ENCODE results near the gene RAB33A. TPM values are rescaled to one million over a fixed set of nuclear protein-coding genes. Genes with fewer than 3 reads are reported as not detected.

The RAB33A gene
- 10 to 100 TPM; 22.6 to 26.1 TPM for total RNA-seq

DNA sequence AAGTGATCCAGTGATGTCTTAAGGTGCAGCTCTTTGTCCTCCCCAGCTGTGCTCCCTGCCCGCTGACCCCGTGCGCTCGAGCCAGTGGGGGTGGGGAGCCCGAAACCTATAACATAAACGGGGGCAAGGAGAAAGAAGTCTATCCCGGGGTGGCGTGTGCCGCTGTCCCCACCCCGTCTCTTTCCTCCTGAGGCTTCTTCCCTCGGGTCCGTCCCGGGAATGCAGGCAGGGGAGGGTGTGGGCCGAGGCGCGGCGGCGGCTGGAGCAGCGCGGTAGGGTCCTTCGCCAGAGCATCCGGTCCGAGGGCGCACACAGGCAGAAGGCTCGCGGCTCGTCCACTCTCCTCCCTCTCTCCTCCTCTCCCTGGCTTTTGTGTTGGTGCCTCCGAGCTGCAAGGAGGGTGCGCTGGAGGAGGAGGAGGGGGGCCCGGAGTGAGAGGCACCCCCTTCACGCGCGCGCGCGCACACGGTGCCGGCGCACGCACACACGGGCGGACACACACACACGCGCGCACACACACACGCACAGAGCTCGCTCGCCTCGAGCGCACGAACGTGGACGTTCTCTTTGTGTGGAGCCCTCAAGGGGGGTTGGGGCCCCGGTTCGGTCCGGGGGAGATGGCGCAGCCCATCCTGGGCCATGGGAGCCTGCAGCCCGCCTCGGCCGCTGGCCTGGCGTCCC is at the start of gene RAB33A:
Gene RAB33A (plus strand): TSS at position 517 of the 681 bp plus-strand sequence. CDS start 101 bp downstream, at position 618.
- no peaks in the 10 kb centered on the region for H3K9me3 Mint-ChIP-seq
- no peaks in the 10 kb centered on the region for H3K27me3 Mint-ChIP-seq
- H3K27ac Mint-ChIP-seq = peak within 1 kb of the TSS; percentile 95
- DNase-seq = peak; percentile 47
- peak within 1 kb of the TSS; percentile 90 for H3K4me3 Mint-ChIP-seq
- H3K36me3 Mint-ChIP-seq = peaks cover 11% of the 10 kb centered on the region
- peaks cover 37% of the 10 kb centered on the region for H3K4me1 Mint-ChIP-seq

DNA sequence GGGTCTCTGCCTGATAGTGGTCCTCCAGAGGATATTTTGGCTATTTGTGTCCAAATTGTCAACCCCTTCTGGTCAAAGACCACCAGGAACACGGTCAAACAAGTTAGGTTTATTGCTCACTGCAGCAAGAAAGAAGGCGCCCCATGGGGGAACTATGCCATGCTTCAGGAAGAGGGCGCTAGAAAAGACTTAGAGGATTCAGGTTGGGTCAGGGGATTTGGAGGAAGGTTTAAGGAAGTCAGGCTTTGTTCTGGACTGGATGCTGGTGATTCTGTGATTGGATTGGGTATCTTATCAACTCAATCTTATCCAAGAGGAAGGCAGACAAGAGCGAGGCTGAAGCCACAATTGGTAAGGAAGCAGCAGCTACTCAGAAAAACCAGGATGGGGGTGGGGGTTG is 47.2 kb upstream of the RAB33A start:
- H3K4me1 Mint-ChIP-seq = peaks cover 8% of the 10 kb centered on the region
- no peaks in the 10 kb centered on the region for H3K27me3 Mint-ChIP-seq
- H3K9me3 Mint-ChIP-seq = no peaks in the 10 kb centered on the region
- H3K4me3 Mint-ChIP-seq = no peak overlapping the region
- no peak for DNase-seq
- no peaks in the 10 kb centered on the region for H3K36me3 Mint-ChIP-seq
- no peak overlapping the region for H3K27ac Mint-ChIP-seq

GRCh38 chrX:130125091-130125874 is 46.5 kb upstream of the RAB33A start:
- no peaks in the 10 kb centered on the region for H3K36me3 Mint-ChIP-seq
- peaks cover under 1% of the 10 kb centered on the region for H3K4me1 Mint-ChIP-seq
- H3K4me3 Mint-ChIP-seq = no peak overlapping the region
- no peak overlapping the region for H3K27ac Mint-ChIP-seq
- no peaks in the 10 kb centered on the region for H3K27me3 Mint-ChIP-seq
- no peaks in the 10 kb centered on the region for H3K9me3 Mint-ChIP-seq
- no peak for DNase-seq

- H3K4me1 Mint-ChIP-seq = no peaks in the 10 kb centered on the region
- H3K4me3 Mint-ChIP-seq = no peak overlapping the region
- H3K27me3 Mint-ChIP-seq = no peaks in the 10 kb centered on the region
- no peaks in the 10 kb centered on the region for H3K9me3 Mint-ChIP-seq
- no peaks in the 10 kb centered on the region for H3K36me3 Mint-ChIP-seq
- DNase-seq = no peak
- H3K27ac Mint-ChIP-seq = no peak overlapping the region
These were observed 40.8 kb upstream of the RAB33A start for GRCh38 chrX:130130990-130131389.

DNA sequence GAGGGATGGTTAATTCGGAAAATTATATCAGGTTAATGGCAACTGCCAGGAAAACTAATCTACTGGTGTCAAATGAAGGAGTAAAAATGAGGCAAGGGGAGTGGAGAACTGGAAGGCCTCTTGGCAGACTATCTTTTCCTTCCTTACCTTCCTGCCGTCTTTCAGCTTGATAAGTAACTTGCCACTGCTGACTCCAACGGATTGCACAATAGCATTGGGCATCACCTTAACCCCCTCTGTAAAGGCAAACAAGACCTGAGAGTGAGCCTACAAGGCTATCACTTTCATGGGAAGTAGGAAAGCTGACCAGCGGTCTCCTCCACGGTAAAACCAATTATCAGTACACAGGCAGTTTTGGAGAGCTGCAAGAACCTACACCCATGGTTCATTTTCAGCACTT is 35.3 kb upstream of the RAB33A start:
- Mint-ChIP-seq H3K9me3 (no peaks in the 10 kb centered on the region), H3K36me3 (peaks cover 2% of the 10 kb centered on the region), H3K4me1 (no peaks in the 10 kb centered on the region), H3K27ac (no peak overlapping the region), H3K27me3 (no peaks in the 10 kb centered on the region), H3K4me3 (no peak overlapping the region)
- DNase-seq = no peak

GRCh38 chrX:130136961-130137360 is 34.8 kb upstream of the RAB33A start:
- no peaks in the 10 kb centered on the region for H3K4me1 Mint-ChIP-seq
- H3K4me3 Mint-ChIP-seq = no peak overlapping the region
- no peaks in the 10 kb centered on the region for H3K9me3 Mint-ChIP-seq
- no peaks in the 10 kb centered on the region for H3K27me3 Mint-ChIP-seq
- DNase-seq = no peak
- H3K36me3 Mint-ChIP-seq = peaks cover 2% of the 10 kb centered on the region
- no peak overlapping the region for H3K27ac Mint-ChIP-seq

- no peak for DNase-seq
- Mint-ChIP-seq H3K9me3 (no peaks in the 10 kb centered on the region), H3K27me3 (no peaks in the 10 kb centered on the region), H3K27ac (no peak overlapping the region), H3K4me1 (no peaks in the 10 kb centered on the region), H3K36me3 (peaks cover 12% of the 10 kb centered on the region), H3K4me3 (no peak overlapping the region)
These were observed 32.1 kb upstream of the RAB33A start for GRCh38 chrX:130139474-130140201.

DNA sequence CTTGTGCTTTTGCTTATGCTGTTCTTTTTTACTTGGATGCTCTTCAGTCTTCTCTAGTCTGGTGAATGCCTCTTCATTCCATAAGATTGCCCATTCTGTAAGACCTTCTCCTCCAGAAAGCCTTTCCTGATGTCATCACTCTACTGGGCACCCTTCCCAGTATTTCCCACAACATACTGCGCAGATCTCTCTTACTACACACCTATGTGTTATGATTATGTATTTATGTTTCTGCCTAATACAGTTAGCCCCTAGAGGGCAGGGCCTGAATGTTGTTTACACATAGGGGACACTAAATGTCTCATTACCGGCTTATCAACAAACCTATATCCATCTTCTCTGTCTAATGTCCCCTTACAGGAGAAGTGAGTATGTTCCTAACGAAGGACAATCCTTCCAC is 27.3 kb upstream of the RAB33A start:
- no peak overlapping the region for H3K27ac Mint-ChIP-seq
- H3K27me3 Mint-ChIP-seq = no peaks in the 10 kb centered on the region
- no peaks in the 10 kb centered on the region for H3K9me3 Mint-ChIP-seq
- H3K36me3 Mint-ChIP-seq = peaks cover 12% of the 10 kb centered on the region
- no peak for DNase-seq
- H3K4me1 Mint-ChIP-seq = no peaks in the 10 kb centered on the region
- H3K4me3 Mint-ChIP-seq = no peak overlapping the region

- no peaks in the 10 kb centered on the region for H3K27me3 Mint-ChIP-seq
- H3K9me3 Mint-ChIP-seq = no peaks in the 10 kb centered on the region
- H3K27ac Mint-ChIP-seq = no peak overlapping the region
- DNase-seq = no peak
- peaks cover 1% of the 10 kb centered on the region for H3K4me1 Mint-ChIP-seq
- H3K36me3 Mint-ChIP-seq = peaks cover 12% of the 10 kb centered on the region
- no peak overlapping the region for H3K4me3 Mint-ChIP-seq
These were observed 26.6 kb upstream of the RAB33A start for GRCh38 chrX:130145123-130145522.

GRCh38 chrX:130147631-130148030 is 24.1 kb upstream of the RAB33A start:
- Mint-ChIP-seq H3K9me3 (no peaks in the 10 kb centered on the region), H3K4me1 (peaks cover 1% of the 10 kb centered on the region), H3K27ac (no peak overlapping the region)

GRCh38 chrX:130155564-130155963 is 16.2 kb upstream of the RAB33A start:
- Mint-ChIP-seq H3K4me1 (peaks cover 8% of the 10 kb centered on the region), H3K27ac (no peak overlapping the region)

More at GRCh38 chrX:130147631-130148030, 24.1 kb upstream of the RAB33A start:
- no peaks in the 10 kb centered on the region for H3K27me3 Mint-ChIP-seq
- H3K4me3 Mint-ChIP-seq = no peak overlapping the region
- DNase-seq = no peak
- peaks cover 12% of the 10 kb centered on the region for H3K36me3 Mint-ChIP-seq

GRCh38 chrX:130158311-130158710 is 13.5 kb upstream of the RAB33A start:
- DNase-seq = no peak
- H3K36me3 Mint-ChIP-seq = peaks cover under 1% of the 10 kb centered on the region
- no peak overlapping the region for H3K4me3 Mint-ChIP-seq
- no peak overlapping the region for H3K27ac Mint-ChIP-seq
- H3K4me1 Mint-ChIP-seq = peaks cover 16% of the 10 kb centered on the region
- H3K27me3 Mint-ChIP-seq = no peaks in the 10 kb centered on the region
- no peaks in the 10 kb centered on the region for H3K9me3 Mint-ChIP-seq

More at GRCh38 chrX:130155564-130155963, 16.2 kb upstream of the RAB33A start:
- no peak overlapping the region for H3K4me3 Mint-ChIP-seq
- no peaks in the 10 kb centered on the region for H3K27me3 Mint-ChIP-seq
- H3K9me3 Mint-ChIP-seq = no peaks in the 10 kb centered on the region
- DNase-seq = no peak
- no peaks in the 10 kb centered on the region for H3K36me3 Mint-ChIP-seq

- Mint-ChIP-seq H3K27me3 (no peaks in the 10 kb centered on the region), H3K4me1 (peaks cover 20% of the 10 kb centered on the region), H3K36me3 (peaks cover 4% of the 10 kb centered on the region), H3K9me3 (no peaks in the 10 kb centered on the region), H3K4me3 (no peak overlapping the region), H3K27ac (no peak overlapping the region)
- no peak for DNase-seq
These were observed 12.0 kb upstream of the RAB33A start for GRCh38 chrX:130159776-130160175.

DNA sequence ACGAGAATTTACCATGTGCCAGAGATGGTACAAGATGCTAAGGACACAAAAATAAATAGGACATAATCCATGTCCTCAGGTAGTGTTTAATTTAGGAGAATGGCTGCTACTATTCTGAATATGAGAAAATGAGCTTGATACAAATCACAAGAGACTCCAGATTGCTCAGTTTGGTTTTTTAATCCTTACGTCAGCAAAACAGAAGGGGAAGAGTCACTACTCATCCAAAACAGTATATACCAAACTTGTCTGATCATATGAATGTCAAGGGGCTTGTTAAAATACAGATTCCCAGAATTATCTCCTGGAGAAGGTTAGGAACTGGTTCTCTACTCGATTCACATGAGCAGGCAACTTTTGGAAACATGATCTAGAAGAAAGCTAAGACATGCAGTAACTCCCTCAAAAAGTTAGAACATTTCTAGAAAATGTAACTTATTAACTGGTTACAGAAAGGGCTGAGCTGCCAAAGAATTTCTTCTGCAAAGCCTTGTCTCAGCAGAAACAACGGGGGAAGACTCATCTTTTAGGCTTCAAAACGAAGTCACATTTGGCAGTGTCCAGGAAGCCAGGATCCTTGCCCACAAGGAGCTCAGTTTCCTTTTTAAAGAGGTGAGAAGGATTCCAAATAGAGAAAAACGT is 9.5 kb upstream of the RAB33A start:
- Mint-ChIP-seq H3K36me3 (peaks cover 4% of the 10 kb centered on the region), H3K27ac (no peak overlapping the region), H3K4me3 (no peak overlapping the region), H3K9me3 (no peaks in the 10 kb centered on the region), H3K4me1 (peaks cover 26% of the 10 kb centered on the region), H3K27me3 (no peaks in the 10 kb centered on the region)
- no peak for DNase-seq

DNA sequence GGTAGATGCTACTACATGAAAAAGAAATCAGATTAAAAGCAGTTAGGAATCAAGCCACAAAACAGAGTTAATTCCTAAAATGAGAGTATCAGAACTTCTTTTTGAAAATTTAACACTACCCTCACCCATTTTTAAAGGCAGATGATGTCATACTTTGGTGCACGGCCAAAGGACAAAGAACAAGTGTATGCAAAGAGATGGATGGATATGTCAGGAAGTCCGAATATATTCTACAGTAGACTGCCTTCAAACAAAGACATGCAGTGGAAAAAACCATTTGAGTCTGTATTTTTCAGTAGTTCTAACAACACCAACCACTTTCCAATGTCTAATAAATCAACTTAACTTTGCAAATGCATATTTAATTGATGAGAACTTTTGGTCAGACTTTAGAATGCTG is 8.4 kb upstream of the RAB33A start:
- Mint-ChIP-seq H3K9me3 (no peaks in the 10 kb centered on the region), H3K4me1 (peaks cover 29% of the 10 kb centered on the region), H3K27me3 (no peaks in the 10 kb centered on the region), H3K36me3 (peaks cover 4% of the 10 kb centered on the region), H3K27ac (no peak overlapping the region), H3K4me3 (peak overlapping the region; percentile 40)
- DNase-seq = no peak
